GM12878 (cell line): ENCODE results near the gene SEMA4A. TPM values are rescaled to one million over a fixed set of nuclear protein-coding genes. Genes with fewer than 3 reads are reported as not detected.
A peak's percentile ranks its signal among the peaks of the same experiment; 100 is the strongest.

Experiments
- BMI1 ChIP-seq: fragments of 450-650 bp; IDR thresholded peaks from 2 replicates; pipeline ENCODE4 v1.6.1; 2016; ENCODE audit warnings: mild to moderate bottlenecking, moderate library complexity, borderline replicate concordance
- CHD4 ChIP-seq: fragments of 200-600 bp; sonication (generic); IDR thresholded peaks from 2 replicates; pipeline ENCODE4 v1.6.1; 2016; ENCODE audit warnings: mild to moderate bottlenecking
- CREM ChIP-seq: IDR thresholded peaks from 2 replicates; pipeline ENCODE4 v1.6.1; 2014; ENCODE audit warnings: antibody characterized with exemption, low read depth
- ELK1 ChIP-seq: IDR thresholded peaks from 2 replicates; pipeline ENCODE4 v1.6.1; 2012; ENCODE audit warnings: low read depth, low read length, improper control_type of control experiment
- IKZF2 ChIP-seq, 2 experiments: fragments of 450-650 bp; IDR thresholded peaks; 2 replicates each; pipeline ENCODE4 v1.6.1; 2017; ENCODE audit warnings: mild to moderate bottlenecking in 2 of 2, moderate library complexity in 2 of 2
- KLF5 ChIP-seq: fragments of 450-650 bp; IDR thresholded peaks from 2 replicates; pipeline ENCODE4 v1.6.1; 2014; ENCODE audit warnings: mild to moderate bottlenecking; ENCODE audit not compliant: partially characterized antibody
- NBN ChIP-seq: fragments of 450-650 bp; IDR thresholded peaks from 2 replicates; pipeline ENCODE4 v1.6.1; 2016
- NR2C2 ChIP-seq: IDR thresholded peaks from 2 replicates; pipeline ENCODE4 v1.6.1; 2011; ENCODE audit warnings: borderline replicate concordance, low read depth; ENCODE audit not compliant: control insufficient read depth, insufficient read length
- PAX8 ChIP-seq: fragments of 450-650 bp; IDR thresholded peaks from 2 replicates; pipeline ENCODE4 v1.6.1; 2017; ENCODE audit warnings: mild to moderate bottlenecking, moderate library complexity
- POLR2A ChIP-seq: IDR thresholded peaks from 2 replicates; pipeline ENCODE4 v1.6.1; 2011; ENCODE audit warnings: low read depth, mild to moderate bottlenecking, low read length
- RAD21 ChIP-seq: IDR thresholded peaks from 2 replicates; pipeline ENCODE4 v1.6.1; 2011; ENCODE audit warnings: mild to moderate bottlenecking, low read depth, low read length, moderate library complexity; ENCODE audit not compliant: insufficient read depth
- RB1 ChIP-seq: fragments of 450-650 bp; formaldehyde crosslinking; IDR thresholded peaks from 2 replicates; pipeline ENCODE4 v1.6.1; 2017; ENCODE audit warnings: mild to moderate bottlenecking, borderline replicate concordance
- RELA ChIP-seq: fragments of 450-650 bp; IDR thresholded peaks from 2 replicates; pipeline ENCODE4 v1.8.0; 2014; ENCODE audit warnings: borderline replicate concordance; ENCODE audit not compliant: partially characterized antibody
- REST ChIP-seq: IDR thresholded peaks from 2 replicates; pipeline ENCODE4 v1.6.1; 2012; ENCODE audit warnings: mild to moderate bottlenecking, low read depth, low read length
- STAT1 ChIP-seq: fragments of 450-650 bp; conservative IDR thresholded peaks from 2 replicates; pipeline ENCODE4 v1.6.1; 2014; ENCODE audit warnings: antibody characterized with exemption, mild to moderate bottlenecking
- SUPT20H ChIP-seq: IDR thresholded peaks from 2 replicates; pipeline ENCODE4 v1.6.1; 2011; ENCODE audit warnings: low read depth, mild to moderate bottlenecking, low read length, moderate library complexity, borderline replicate concordance; ENCODE audit not compliant: control insufficient read depth
- TCF12 ChIP-seq: IDR thresholded peaks from 2 replicates; pipeline ENCODE4 v1.6.1; 2011; ENCODE audit warnings: low read depth, mild to moderate bottlenecking, low read length
- TCF3 ChIP-seq: IDR thresholded peaks from 2 replicates; pipeline ENCODE4 v1.6.1; 2012; ENCODE audit warnings: low read depth, mild to moderate bottlenecking, low read length, borderline replicate concordance; ENCODE audit not compliant: insufficient read depth
- USF1 ChIP-seq: IDR thresholded peaks from 2 replicates; pipeline ENCODE4 v1.6.1; 2011; ENCODE audit warnings: borderline replicate concordance, low read depth, mild to moderate bottlenecking, moderate library complexity, mixed read lengths, low read length; ENCODE audit not compliant: insufficient read depth; ENCODE audit errors: extremely low read length
- polyA plus RNA-seq, 11 experiments: library from polyadenylated mRNA; depleted of rRNA in 4 of 11; unstranded in 6 of 11; stranded (reverse) in 5 of 11; fragments of >200 nt; fragmentation: Nextera tagmentation in 4 of 11; fragmentation: Illumina TruSeq in 1 of 11; extraction: Ambion mirVana in 4 of 11; extraction: Trizol in 1 of 11; gene quantifications; 1 replicate in 1 of 11; 2 replicates in 10 of 11; pipeline versions ENCODE4 v1.2.1 to v1.2.3, GENCODE V29; 2011 to 2016; ENCODE audit warnings: inconsistent platforms in 2 of 11, missing spikeins in 2 of 11, low read depth in 1 of 11
- total RNA-seq, 4 experiments: library from RNA; depleted of rRNA in 3 of 4; stranded (reverse); fragments of >200 nt in 3 of 4; fragmentation: Illumina TruSeq in 1 of 4; extraction: Trizol in 1 of 4; gene quantifications; 2 replicates each; pipeline versions ENCODE4 v1.2.1 to v1.2.3, GENCODE V29; 2013 to 2021
- TF ChIP-seq, protein P1 (sequence below): fragments of 450-650 bp; conservative IDR thresholded peaks from 2 replicates; pipeline ENCODE4 v1.6.1; 2017; ENCODE audit warnings: mild to moderate bottlenecking, moderate library complexity
- TF ChIP-seq, protein P2 (sequence below): fragments of 450-650 bp; IDR thresholded peaks from 2 replicates; pipeline ENCODE4 v1.6.1; 2016; ENCODE audit warnings: mild to moderate bottlenecking
- TF ChIP-seq, protein P3 (sequence below): IDR thresholded peaks from 2 replicates; pipeline ENCODE4 v1.6.1; 2012; ENCODE audit warnings: low read depth, low read length, improper control_type of control experiment

SEMA4A gene
- total and polyA plus RNA-seq, 10 of the 15 experiments (the other 5 are each of a cell fraction or from before 2014, with no cell fraction given) = 2.6 to 64.2 (median 32.8) TPM

GRCh38 chr1:156154317-156154749 lies 948 bp downstream of the SEMA4A start (continued):
- TF ChIP-seq, protein P1, sequence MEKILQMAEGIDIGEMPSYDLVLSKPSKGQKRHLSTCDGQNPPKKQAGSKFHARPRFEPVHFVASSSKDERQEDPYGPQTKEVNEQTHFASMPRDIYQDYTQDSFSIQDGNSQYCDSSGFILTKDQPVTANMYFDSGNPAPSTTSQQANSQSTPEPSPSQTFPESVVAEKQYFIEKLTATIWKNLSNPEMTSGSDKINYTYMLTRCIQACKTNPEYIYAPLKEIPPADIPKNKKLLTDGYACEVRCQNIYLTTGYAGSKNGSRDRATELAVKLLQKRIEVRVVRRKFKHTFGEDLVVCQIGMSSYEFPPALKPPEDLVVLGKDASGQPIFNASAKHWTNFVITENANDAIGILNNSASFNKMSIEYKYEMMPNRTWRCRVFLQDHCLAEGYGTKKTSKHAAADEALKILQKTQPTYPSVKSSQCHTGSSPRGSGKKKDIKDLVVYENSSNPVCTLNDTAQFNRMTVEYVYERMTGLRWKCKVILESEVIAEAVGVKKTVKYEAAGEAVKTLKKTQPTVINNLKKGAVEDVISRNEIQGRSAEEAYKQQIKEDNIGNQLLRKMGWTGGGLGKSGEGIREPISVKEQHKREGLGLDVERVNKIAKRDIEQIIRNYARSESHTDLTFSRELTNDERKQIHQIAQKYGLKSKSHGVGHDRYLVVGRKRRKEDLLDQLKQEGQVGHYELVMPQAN = no peak
- TF ChIP-seq CREM (no peak), RAD21 (no peak), ELK1 (no peak), NBN (no peak; the same call in 1 of the 2 replicates), STAT1 (no peak), REST (no peak), POLR2A (peak; percentile 65), KLF5 (no peak), BMI1 (no peak), NR2C2 (no peak), IKZF2 (IDR thresholded peaks at IDR 0.05) (peak; percentile 37 to 67; a peak in 3 of 4 replicates), RELA (no peak), RB1 (no peak; the same call in 1 of the 2 replicates), TCF12 (no peak), SUPT20H (no peak), USF1 (no peak), CHD4 (no peak), TCF3 (0 out of 2 replicates have a peak, but pooled peaks have one; percentile 49), PAX8 (no peak)
- TF ChIP-seq, protein P2, sequence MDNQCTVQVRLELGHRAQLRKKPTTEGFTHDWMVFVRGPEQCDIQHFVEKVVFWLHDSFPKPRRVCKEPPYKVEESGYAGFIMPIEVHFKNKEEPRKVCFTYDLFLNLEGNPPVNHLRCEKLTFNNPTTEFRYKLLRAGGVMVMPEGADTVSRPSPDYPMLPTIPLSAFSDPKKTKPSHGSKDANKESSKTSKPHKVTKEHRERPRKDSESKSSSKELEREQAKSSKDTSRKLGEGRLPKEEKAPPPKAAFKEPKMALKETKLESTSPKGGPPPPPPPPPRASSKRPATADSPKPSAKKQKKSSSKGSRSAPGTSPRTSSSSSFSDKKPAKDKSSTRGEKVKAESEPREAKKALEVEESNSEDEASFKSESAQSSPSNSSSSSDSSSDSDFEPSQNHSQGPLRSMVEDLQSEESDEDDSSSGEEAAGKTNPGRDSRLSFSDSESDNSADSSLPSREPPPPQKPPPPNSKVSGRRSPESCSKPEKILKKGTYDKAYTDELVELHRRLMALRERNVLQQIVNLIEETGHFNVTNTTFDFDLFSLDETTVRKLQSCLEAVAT = peak; percentile 45
- TF ChIP-seq, protein P3, sequence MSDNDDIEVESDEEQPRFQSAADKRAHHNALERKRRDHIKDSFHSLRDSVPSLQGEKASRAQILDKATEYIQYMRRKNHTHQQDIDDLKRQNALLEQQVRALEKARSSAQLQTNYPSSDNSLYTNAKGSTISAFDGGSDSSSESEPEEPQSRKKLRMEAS = no peak; the same call in 1 of the 2 replicates
